Measurements from ENCODE around the gene TAPT1.

Gene TAPT1

GRCh38 chr4:16186986-16187385, 39.3 kb downstream of the TAPT1 start:
- Histone ChIP-seq H3K4me2 (ENCODE audit: low read length) (no peak overlapping the region), H3K9ac (ENCODE audit: low read length) (no peak overlapping the region), H3K9me2 (ENCODE audit: low read depth, low read length) (no peaks in the 10 kb centered on the region), H3K27ac (ENCODE audit: low read depth, low read length, poor library complexity, severe bottlenecking) (no peak overlapping the region), H3F3A (ENCODE audit: insufficient read depth, low read length) (no peaks in the 10 kb centered on the region), H3K27me3 (ENCODE audit: insufficient read depth, low read length) (no peaks in the 10 kb centered on the region), H3K36me3 (ENCODE audit: insufficient read depth, low read length) (no peaks in the 10 kb centered on the region; the same call in 1 of the 2 replicates), H4K20me1 (ENCODE audit: insufficient read depth, low read length) (no peaks in the 10 kb centered on the region), H2AFZ (ENCODE audit: low read length) (no peak overlapping the region), H3K4me1 (ENCODE audit: insufficient read depth, low read length, severe bottlenecking) (no peaks in the 10 kb centered on the region), H3K4me3 (ENCODE audit: low read depth, low read length, poor library complexity, severe bottlenecking) (no peak overlapping the region), H3K9me3 (ENCODE audit: low read length) (no peaks in the 10 kb centered on the region), H3K79me2 (ENCODE audit: insufficient read depth, low read length) (no peaks in the 10 kb centered on the region)
- no peak for TF ChIP-seq EZH2 (IDR thresholded peaks at IDR 0.05; ENCODE audit: borderline replicate concordance, low read length)
- no peak for TF ChIP-seq CTCF (IDR thresholded peaks at IDR 0.05; ENCODE audit: low read length)

- no peaks in the 10 kb centered on the region; the same call in 1 of the 2 replicates for H3K36me3 ChIP-seq (ENCODE audit: insufficient read depth, low read length)
- no peak overlapping the region for H2AFZ ChIP-seq (ENCODE audit: low read length)
- H3K27me3 ChIP-seq (ENCODE audit: insufficient read depth, low read length) = no peaks in the 10 kb centered on the region
- no peak overlapping the region for H3K27ac ChIP-seq (ENCODE audit: low read depth, low read length, poor library complexity, severe bottlenecking)
- no peaks in the 10 kb centered on the region for H3K79me2 ChIP-seq (ENCODE audit: insufficient read depth, low read length)
- H3K4me3 ChIP-seq (ENCODE audit: low read depth, low read length, poor library complexity, severe bottlenecking) = no peak overlapping the region
- H3K9me3 ChIP-seq (ENCODE audit: low read length) = no peaks in the 10 kb centered on the region
- H3K9ac ChIP-seq (ENCODE audit: low read length) = no peak overlapping the region
- no peaks in the 10 kb centered on the region for H3F3A ChIP-seq (ENCODE audit: insufficient read depth, low read length)
- H3K4me2 ChIP-seq (ENCODE audit: low read length) = no peak overlapping the region
- H4K20me1 ChIP-seq (ENCODE audit: insufficient read depth, low read length) = no peaks in the 10 kb centered on the region
- H3K4me1 ChIP-seq (ENCODE audit: insufficient read depth, low read length, severe bottlenecking) = no peaks in the 10 kb centered on the region
- H3K9me2 ChIP-seq (ENCODE audit: low read depth, low read length) = no peaks in the 10 kb centered on the region
- TF ChIP-seq EZH2 (IDR thresholded peaks at IDR 0.05; ENCODE audit: borderline replicate concordance, low read length) (no peak), CTCF (IDR thresholded peaks at IDR 0.05; ENCODE audit: low read length) (no peak)
Observed at GRCh38 chr4:16183604-16184003, 42.7 kb downstream of the TAPT1 start.

- no peak for TF ChIP-seq CTCF (IDR thresholded peaks at IDR 0.05; ENCODE audit: low read length)
- no peak for TF ChIP-seq EZH2 (IDR thresholded peaks at IDR 0.05; ENCODE audit: borderline replicate concordance, low read length)
- Histone ChIP-seq H3K27me3 (ENCODE audit: insufficient read depth, low read length) (no peaks in the 10 kb centered on the region), H3K9me3 (ENCODE audit: low read length) (no peaks in the 10 kb centered on the region), H3K9ac (ENCODE audit: low read length) (no peak overlapping the region), H3K4me3 (ENCODE audit: low read depth, low read length, poor library complexity, severe bottlenecking) (no peak overlapping the region), H4K20me1 (ENCODE audit: insufficient read depth, low read length) (no peaks in the 10 kb centered on the region), H3K79me2 (ENCODE audit: insufficient read depth, low read length) (no peaks in the 10 kb centered on the region), H2AFZ (ENCODE audit: low read length) (no peak overlapping the region), H3K27ac (ENCODE audit: low read depth, low read length, poor library complexity, severe bottlenecking) (no peak overlapping the region), H3K36me3 (ENCODE audit: insufficient read depth, low read length) (0 out of 2 replicates have a peak, but pooled peaks cover 2% of the 10 kb centered on the region), H3K9me2 (ENCODE audit: low read depth, low read length) (no peaks in the 10 kb centered on the region), H3K4me1 (ENCODE audit: insufficient read depth, low read length, severe bottlenecking) (no peaks in the 10 kb centered on the region), H3K4me2 (ENCODE audit: low read length) (no peak overlapping the region), H3F3A (ENCODE audit: insufficient read depth, low read length) (no peaks in the 10 kb centered on the region)
Observed at GRCh38 chr4:16176621-16177020, 49.6 kb downstream of the TAPT1 start.

Measured in OCI-LY1 (cell line).